22Rv1 (cell line): Measurements from ENCODE around the gene FGGY.

ENCODE experiments used
- CTCF ChIP-seq: fragments of 450-650 bp; IDR thresholded peaks from 2 replicates; pipeline ENCODE4 v1.5.1; 2017; ENCODE audit warnings: mild to moderate bottlenecking
- ZFX ChIP-seq: fragments of 450-650 bp; IDR thresholded peaks from 2 replicates; pipeline ENCODE4 v1.6.1; 2017; ENCODE audit warnings: antibody characterized with exemption, borderline replicate concordance

GRCh38 chr1:59549903-59550302 lies 253.0 kb downstream of the FGGY start:
- TF ChIP-seq CTCF (no peak), ZFX (no peak)
